HG03354 (cell line): ENCODE measurements around the gene NIM1K.
A peak's percentile ranks its signal among the peaks of the same experiment; 100 is the strongest.
"Not testable (repeated sequence)": the region's sequence is repeated elsewhere in the genome, so short reads cannot be mapped to it uniquely, and the experiment has no call there.

ENCODE experiments used
- ATAC-seq: cut with Tn5 transposase; IDR thresholded peaks from one replicate; pipeline ENCODE4 v1.9.1; 2021; ENCODE audit warnings: mild to moderate bottlenecking; ENCODE audit not compliant: unreplicated experiment, poor library complexity, severe bottlenecking

Gene NIM1K

DNA sequence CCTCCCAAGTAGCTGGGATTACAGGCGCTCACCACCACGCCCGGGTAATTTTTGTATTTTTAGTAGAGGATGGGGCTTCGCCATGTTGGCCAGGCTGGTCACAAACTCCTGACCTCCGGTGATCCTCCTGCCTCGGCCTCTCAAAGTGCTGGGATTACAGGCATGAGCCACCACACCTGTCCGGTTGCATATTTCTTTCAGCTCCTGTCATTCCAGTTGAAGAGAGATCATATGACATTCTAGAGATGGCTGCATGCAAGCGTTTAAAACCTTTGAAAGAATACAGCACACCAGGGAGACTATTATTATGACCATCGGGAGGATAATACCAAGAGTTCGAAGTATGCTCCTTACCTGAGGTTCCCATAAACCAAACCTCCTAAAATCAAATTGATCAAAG, 9.6 kb upstream of the NIM1K start:
- no peak for ATAC-seq

DNA sequence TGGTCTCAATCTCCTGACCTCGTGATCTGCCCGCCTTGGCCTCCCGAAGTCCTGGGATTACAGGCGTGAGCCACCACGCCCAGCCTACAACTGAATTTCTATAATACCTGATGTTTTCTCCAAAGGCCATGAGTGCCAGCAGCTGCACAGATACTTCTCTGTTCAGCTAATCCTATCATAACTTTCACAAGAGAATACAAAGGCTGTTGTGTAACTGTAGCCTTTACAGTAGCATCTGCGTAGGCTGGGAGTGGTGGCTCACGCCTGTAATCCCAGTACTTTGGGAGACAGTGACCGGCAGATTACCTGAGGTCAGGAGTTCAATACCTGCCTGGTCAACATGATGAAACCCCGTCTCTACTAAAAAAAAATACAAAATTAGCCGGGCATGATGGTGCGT, 8.9 kb upstream of the NIM1K start:
- ATAC-seq: not testable (repeated sequence)

DNA sequence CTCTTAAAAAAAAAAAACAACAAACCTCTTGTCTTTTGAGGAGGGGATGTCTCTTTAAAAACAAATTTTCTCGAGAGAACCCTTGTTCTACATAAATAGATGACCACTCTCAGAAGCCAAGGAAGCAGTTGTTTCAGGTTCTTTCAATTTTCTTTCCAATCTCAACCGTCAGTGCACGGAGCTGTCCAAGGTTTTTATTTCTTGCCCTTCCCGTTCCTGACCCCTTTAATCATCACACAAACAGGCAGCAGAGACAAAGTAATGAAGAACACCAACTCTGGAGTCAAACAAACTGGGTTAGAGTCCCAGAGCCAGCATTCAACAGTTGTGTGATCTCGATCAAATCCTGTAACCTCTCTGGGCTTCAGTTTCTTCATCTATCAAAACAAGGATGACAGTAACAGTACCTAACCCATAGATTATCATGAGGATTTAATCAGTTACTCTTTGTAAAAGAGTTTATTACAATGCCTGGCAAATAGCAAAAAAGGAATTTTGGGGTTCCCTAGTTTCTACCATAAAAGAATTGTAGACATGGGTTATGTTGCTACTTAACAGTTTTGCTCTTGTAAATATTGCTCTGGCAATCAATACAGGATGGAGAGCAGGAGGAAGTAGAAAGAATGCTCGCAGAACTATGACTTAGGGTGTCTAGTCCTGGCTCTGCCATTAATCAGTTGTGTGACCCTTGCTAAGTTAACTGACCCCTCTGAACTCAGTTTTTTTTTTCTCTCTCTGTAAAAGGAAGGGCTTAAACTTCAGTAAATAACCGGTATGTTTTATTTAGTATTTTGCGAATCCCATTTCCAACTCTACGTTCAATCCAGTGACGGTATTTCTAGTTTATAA, 1.0 kb upstream of the NIM1K start:
- ATAC-seq: no peak

DNA sequence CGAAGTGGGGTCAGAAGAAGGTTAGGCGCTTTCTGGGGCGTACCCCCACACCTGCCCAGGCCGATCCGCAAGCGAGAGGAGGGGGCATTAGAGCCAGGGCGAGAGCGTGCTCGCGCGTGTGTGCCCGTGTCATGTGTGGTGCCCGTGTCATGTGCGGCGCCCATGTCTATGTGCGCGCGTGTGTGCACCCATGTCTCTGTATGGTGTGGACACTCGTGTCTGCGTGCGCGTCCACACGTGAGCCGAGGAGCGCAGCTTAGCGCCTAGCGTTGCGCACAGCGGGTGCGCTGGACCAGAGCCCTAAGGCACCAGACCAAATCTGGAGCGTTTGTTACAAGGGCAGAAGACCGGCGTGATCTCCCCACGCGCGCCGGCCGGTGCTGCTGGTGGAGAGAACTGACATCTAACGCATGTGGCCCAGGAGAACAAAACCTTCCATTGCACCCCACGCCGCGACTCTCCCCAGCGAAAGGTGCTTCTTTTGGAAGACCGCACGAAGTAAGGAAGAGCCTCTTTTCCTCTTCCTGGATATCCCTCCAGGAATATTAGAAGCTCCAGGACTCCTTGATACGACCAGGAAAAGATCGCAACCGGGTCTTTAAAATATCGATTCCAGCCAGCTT, 644 bp downstream of the NIM1K start:
- peak; percentile 30 for ATAC-seq

DNA sequence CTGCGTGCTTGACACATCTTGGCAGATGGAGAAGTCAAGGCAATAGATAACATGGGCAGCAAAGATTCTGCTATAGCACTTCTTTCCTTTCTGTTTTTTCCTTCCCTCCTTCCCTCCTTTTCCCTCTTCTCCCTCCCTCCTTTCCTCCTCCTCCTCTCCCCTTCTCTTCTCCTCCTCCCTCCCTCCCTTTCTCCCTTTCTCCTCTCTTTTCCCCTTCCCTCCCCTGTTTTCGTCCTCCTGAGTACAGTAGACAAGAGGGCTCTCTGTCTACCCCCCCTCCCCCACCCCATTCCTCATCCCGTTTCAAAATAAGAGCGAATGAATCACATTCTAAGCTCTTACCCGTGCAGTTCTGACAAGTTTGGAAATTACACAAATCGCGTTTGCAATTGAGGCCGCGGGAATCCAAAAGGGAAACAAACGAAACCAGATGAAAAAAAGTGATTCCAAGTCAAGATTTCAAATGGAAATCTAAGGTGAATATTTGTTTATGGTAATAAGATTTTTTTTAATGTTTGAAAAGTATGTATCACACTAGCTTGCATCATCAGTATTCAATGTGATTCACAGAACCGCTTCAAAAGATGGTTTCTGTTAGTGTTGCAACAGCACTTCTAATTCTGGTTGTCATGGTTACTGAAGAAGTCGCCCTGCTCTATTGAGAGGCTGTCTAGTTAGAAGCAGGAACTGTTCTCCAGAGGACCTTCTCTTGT, 1.3 kb downstream of the NIM1K start:
- ATAC-seq: peak; percentile 76

DNA sequence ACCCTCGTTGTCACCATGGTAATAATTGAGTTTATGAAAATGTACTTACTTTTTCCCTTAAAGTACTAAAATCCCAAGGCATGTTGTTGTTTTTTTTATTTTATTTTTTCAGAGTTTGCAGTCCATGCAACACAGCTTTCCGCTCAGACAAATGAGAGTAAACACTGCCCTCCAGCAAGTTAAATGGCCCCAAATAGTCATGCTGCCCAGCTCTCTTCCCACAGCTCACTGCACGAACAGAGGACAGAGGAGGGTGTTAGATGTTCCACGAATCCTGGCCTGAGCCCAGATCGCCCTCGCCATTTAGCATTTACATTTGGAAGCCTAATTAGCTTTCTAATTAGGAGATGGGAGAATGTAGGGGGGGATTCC, 1.9 kb downstream of the NIM1K start:
- ATAC-seq: peak; percentile 10

DNA sequence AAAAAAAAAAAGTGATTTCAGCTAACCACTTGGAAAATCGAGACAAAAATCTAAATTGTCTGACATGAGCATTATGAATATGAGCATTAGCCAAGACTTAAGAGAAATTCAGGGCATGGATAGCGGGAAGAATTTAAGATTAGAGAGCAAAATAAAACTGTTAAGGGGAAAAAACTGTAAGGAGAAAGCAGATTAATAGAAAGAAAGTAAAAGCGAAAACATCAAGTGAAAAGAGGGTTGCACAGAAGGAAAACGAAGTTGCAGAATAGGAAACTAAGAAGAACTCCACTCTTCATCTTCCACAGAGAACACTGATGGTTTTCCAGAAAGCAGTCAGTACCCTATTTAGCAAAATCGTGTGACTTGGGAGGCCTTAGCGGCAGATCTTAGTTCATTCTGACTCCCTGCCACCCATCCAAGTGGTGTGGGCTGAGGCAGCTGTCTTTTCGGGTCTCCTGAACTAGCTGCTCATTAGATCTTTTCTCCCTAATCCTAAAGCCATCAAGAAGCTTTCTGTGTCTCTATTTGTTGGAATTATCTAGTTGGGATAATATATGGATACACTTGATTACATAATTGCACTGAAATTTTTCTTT, 3.7 kb downstream of the NIM1K start:
- no peak for ATAC-seq

DNA sequence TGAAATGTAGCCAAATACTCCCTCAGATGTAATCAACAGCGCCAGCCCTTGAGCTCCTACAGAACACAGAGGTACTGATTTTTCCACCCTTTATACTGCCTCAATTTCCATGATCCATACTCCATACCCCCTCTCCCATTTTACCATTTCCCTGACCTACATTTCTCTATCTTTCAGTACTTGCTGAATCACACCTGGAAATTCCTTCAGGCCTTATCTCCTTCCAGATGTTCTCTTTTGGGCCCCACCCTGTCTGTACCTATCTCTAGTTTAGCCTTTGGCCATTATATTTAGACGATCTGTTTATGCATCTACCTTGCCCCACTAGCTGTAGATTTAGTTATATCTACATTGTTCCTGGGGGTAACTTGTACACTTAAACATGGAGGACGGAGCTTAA, 5.5 kb downstream of the NIM1K start:
- ATAC-seq: no peak

DNA sequence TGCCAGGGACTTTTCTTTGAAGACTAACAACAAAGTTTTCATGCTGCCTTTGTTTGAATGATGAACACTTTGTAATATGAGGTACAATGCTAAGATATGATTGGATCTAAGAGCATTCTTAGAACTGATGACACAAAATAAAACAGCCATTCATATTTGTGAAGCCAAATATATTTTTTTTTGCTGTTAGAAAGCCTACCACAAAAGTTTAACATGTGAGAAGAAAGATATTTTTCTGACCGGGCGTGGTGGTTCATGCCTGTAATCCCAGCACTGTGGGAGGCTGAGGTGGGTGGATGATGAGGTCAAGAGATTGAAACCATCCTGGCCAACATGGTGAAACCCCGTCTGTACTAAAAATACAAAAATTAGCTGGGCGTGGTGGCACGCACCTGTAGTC, 9.4 kb downstream of the NIM1K start:
- not testable (repeated sequence) for ATAC-seq

DNA sequence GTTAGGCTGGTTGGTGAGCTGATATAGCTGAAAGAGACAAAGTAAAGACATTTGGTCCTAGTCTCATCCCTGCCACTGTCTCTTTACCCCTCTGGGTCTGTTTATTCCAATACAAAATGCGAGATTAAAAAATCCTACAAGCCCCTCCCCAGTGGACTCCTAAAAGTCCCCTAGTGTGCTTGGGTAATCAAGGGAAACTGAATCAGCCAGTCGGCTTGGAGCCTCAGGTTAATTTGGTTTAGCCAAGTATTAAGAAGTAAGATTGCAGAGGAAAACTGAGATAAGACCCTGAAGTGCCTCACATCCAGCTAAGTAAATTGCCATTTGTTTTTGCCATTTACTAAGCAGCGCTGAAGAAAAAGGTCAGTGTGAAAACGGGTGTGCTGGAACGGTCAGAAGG, 10.4 kb downstream of the NIM1K start:
- no peak for ATAC-seq

DNA sequence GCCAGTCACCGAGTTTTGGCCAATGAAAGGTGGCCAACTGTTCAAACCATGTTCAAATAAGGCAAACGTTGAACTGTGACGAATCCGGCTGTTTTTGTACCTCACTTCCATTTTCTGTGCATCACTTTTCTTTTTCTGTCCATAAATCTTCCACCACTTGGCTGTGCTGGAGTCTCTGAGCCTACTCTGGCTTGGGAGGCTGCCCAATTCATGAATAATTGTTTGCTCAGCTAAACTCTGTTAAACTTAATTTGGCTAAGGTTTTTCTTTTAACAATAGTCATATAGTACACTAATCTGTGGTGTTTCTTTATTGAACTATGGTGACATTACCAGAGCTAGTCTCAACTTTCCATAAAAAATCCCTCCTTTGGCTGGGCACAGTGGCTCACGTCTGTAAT, 11.3 kb downstream of the NIM1K start:
- ATAC-seq: no peak

DNA sequence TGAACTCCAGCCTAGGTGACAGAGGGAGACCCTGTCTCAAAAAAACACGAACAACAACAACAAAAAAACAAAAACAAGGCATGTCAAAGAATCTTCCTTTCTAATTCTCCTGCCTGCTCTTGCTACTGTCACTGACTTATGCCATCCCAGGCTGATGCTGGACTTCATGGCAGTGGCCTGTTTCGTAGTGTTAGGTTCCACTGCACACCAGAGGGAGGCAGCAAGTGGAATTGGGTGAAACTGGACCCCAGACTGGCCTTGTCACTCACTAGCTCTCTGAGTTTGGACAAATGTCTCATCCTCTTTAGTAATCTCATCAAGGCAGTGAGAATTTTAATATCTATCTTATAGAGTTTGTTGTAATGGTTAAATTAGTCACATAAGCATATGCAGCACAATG, 12.9 kb downstream of the NIM1K start:
- ATAC-seq: no peak

DNA sequence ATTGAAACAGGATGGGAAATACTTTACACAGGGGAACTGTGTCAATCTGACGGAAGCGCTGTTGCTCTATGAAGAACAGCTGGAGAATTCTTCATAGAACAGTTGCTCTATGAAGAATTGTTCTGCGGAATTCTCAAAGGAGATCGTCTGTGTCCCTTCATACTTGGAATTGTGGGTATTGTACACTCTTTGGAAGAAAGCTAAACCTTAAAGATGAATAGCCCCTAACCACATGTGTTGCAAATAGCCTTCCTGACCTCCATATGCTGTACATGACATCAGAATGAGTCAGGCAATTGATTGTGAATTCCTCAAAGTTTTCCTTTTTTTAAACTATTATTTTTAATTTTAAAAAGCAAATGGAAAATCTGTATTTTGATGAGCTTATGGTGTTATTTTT, 15.6 kb downstream of the NIM1K start:
- ATAC-seq: no peak

DNA sequence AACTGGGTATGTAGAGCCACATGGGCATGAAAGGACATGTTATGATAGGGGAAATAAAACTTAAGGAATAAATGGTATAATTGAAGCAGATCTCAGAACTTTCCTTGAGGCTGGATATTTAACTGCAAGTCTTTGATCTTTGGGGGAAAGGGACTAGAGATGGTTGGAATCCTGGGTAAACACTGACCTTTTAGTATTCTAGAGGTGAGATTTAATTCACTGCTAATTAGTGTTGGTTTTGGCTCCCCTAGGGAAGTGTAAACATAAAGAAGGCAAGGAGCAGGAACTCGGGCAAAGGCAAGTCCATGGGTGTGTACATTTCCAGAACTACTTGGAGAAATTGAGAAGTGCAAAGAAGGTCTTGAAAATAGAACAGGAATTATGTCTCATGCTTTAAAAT, 16.6 kb downstream of the NIM1K start:
- no peak for ATAC-seq

DNA sequence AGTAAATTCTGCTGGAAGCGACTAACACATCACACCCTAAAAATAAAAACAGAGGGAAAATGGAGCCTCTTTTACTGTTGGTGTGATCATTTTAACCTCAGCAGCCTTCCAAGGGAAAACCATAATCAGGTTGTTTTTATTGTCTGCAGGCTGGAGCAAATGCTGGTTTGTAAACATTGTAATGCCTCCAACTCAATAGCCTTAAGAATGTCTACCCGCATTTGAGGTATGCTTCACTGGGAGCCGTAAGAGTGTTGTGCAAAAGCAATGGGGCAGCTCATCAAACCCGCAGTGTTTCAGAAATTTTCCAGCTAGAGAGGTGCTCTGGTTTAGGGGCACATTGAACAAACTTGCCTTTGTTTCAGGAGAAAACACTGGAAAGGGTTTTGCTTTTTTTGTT, 17.0 kb downstream of the NIM1K start:
- no peak for ATAC-seq

DNA sequence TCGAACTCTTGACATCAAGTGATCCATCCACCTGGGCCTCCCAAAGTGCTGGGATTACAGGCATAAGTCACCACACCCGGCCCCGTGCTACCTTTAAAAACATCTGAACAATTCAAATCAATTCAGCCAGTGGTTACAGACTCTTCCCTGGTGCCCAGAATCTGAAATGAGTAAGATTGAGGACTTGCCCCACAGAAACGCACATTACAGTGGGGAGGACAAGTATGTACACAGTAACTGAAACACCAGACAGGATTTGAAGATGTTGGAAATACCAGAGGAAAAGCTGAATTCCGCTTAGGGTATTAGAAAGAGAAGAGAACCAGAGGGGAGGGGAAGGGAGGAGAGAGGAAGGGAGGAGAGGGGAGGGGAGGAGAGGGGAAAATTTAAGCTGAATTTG, 17.8 kb downstream of the NIM1K start:
- ATAC-seq: no peak

DNA sequence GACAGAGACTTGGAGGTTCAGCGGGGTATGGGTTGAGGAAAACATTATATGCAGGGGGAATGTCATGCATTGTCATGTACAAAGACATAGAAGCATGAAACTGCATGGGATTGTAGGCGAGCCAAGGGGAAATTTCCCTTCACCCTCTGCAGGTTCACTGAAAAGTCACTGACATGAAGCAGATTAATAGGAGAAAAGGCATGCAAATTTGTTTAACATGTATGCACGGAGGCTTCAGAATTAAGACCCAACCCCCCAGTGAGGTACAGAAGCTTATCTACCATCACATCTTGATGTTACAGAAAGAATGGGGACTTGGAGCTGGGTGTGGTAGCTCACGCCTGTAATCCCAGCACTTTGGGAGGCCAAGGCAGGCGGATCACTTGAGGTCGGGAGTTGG, 18.5 kb downstream of the NIM1K start:
- ATAC-seq: no peak

DNA sequence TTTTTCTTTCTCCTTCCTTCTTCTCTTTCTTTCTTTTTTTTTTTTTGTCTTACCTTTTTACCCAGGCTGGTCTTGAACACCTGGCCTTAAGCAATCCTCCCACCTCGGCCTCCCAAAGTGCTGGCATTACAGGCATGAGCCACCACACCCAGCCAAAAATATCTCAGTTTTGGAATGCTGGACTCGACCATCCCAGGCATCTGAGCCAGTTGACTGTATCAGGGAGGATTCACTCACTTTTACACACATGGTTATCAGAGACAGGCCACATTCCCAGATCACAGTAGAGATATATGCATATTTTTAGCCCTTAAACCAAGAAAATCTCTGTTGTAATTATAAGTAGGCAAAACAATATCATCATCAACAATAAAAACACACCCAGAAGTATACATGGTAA, 21.9 kb downstream of the NIM1K start:
- no peak for ATAC-seq

DNA sequence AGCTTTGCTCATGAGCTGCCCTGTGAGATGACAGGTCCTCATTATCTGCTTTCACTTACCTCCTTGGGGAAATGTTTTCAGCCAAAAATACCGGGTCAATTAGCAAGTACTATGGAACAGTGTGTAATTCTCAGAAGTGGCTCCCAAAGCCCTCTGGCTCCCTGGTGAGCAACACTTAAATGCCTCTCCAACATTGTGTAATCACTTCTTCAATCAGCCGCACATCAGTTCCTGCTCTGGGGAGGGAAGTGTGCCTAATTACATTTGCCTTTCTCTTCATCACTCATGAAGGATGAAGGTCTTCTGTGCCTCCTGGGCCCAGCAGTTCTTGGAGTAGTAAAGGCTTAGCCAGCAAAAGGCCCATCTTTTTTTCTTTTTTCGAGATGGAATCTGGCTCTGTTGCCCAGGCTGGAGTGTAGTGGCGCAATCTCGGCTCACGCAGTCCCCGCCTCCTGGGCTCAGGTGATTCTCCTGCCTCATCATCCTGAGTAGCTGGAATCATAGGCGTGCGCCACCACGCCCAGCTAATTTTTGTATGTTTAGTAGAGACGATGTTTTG, 23.1 kb downstream of the NIM1K start:
- no peak for ATAC-seq

DNA sequence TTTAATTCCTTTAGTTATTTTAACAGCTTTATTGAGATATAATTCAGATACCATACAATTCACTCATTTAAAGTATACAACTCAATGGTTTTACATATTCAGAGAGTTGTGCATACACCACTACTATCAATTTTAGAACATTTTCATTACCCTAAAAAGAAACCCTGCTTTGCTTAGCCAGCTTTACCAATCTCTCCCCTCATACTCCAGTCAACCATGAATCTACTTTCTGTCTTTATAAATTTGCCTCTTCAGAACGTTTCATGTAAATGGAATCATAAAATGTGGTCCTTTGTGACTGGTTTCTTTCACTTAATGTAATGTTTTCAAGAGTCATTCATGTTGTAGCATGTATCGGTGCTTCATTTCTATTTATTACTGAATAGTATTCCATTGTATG, 24.9 kb downstream of the NIM1K start:
- no peak for ATAC-seq
